HepG2 (cell line): ENCODE results near the gene TIMM17A. TPM values are rescaled to one million over a fixed set of nuclear protein-coding genes. Genes with fewer than 3 reads are reported as not detected.

Source experiments
- JUNB ChIP-seq: sonication (generic); formaldehyde crosslinking; IDR thresholded peaks from 2 replicates; pipeline ENCODE4 v1.8.0; 2022; ENCODE audit warnings: missing genetic modification reagents, mild to moderate bottlenecking, borderline replicate concordance
- PITX1 ChIP-seq: sonication (generic); formaldehyde crosslinking; IDR thresholded peaks from 2 replicates; pipeline ENCODE4 v1.5.1; 2020; ENCODE audit warnings: mild to moderate bottlenecking, missing genetic modification reagents
- RORA ChIP-seq: sonication (generic); formaldehyde crosslinking; IDR thresholded peaks from 2 replicates; pipeline ENCODE4 v1.5.0; 2020; ENCODE audit warnings: mild to moderate bottlenecking, missing genetic modification reagents, moderate library complexity
- SOX6 ChIP-seq, 2 experiments: fragments of 450-650 bp in 1 of 2; sonication (generic) in 1 of 2; formaldehyde crosslinking in 1 of 2; IDR thresholded peaks; 2 replicates each; pipeline versions ENCODE4 v1.4.0 to v1.6.1; 2017 to 2020; ENCODE audit warnings: antibody characterized with exemption in 1 of 2, mild to moderate bottlenecking in 1 of 2, missing genetic modification reagents in 1 of 2
- XRCC5 ChIP-seq: fragments of 200-400 bp; formaldehyde crosslinking; optimal IDR thresholded peaks from 2 replicates; pipeline ENCODE3; 2017; ENCODE audit warnings: mild to moderate bottlenecking, low read length
- ZMYM3 ChIP-seq: sonication (generic); formaldehyde crosslinking; IDR thresholded peaks from 2 replicates; pipeline ENCODE4 v1.5.1; 2020; ENCODE audit warnings: mild to moderate bottlenecking, missing genetic modification reagents
- ZNF776 ChIP-seq: sonication (generic); formaldehyde crosslinking; IDR thresholded peaks from 2 replicates; pipeline ENCODE4 v1.4.0; 2020; ENCODE audit warnings: mild to moderate bottlenecking, missing genetic modification reagents
- ZSCAN29 ChIP-seq: sonication (generic); formaldehyde crosslinking; conservative IDR thresholded peaks from 2 replicates; pipeline ENCODE4 v1.4.0; 2020; ENCODE audit warnings: mild to moderate bottlenecking, missing genetic modification reagents
- ZSCAN31 ChIP-seq: sonication (generic); formaldehyde crosslinking; IDR thresholded peaks from 2 replicates; pipeline ENCODE4 v1.5.0; 2020; ENCODE audit warnings: low read depth, mild to moderate bottlenecking, missing genetic modification reagents
- polyA plus RNA-seq, 8 experiments: library from polyadenylated mRNA; depleted of rRNA in 3 of 8; stranded (reverse) in 7 of 8; unstranded in 1 of 8; fragments of >200 nt; fragmentation: Illumina TruSeq in 4 of 8; extraction: Trizol in 4 of 8; gene quantifications; 2 replicates each; pipeline versions ENCODE4 v1.2.1 to v1.2.3, GENCODE V29; 2011 to 2016; ENCODE audit warnings: low read depth in 4 of 8, missing spikeins in 1 of 8, mixed read lengths in 1 of 8; ENCODE audit not compliant: insufficient read depth in 1 of 8
- total RNA-seq, 5 experiments: library from RNA; depleted of rRNA; stranded (reverse); fragments of >200 nt; fragmentation: Illumina TruSeq; extraction: Trizol; gene quantifications; 2 replicates each; pipeline ENCODE4 v1.2.3, GENCODE V29; 2016; ENCODE audit warnings: low read depth in 1 of 5
- TF ChIP-seq, protein P1 (sequence below): sonication (generic); formaldehyde crosslinking; IDR thresholded peaks from 2 replicates; pipeline ENCODE4 v1.9.0; 2021; ENCODE audit warnings: missing genetic modification reagents, borderline replicate concordance
- TF ChIP-seq, protein P2 (sequence below): sonication (generic); formaldehyde crosslinking; IDR thresholded peaks from 2 replicates; pipeline ENCODE4 v1.4.0; 2020; ENCODE audit warnings: mild to moderate bottlenecking, missing genetic modification reagents, borderline replicate concordance
- TF ChIP-seq, protein P3 (sequence below): sonication (generic); formaldehyde crosslinking; IDR thresholded peaks from 2 replicates; pipeline ENCODE4 v1.9.0; 2022; ENCODE audit warnings: low read depth, missing genetic modification reagents
- TF ChIP-seq, protein P4 (sequence below): IDR thresholded peaks from 2 replicates; pipeline ENCODE4 v1.6.1; 2016; ENCODE audit warnings: missing genetic modification reagents, missing compliant biosample characterization
- TF ChIP-seq, protein P5 (sequence below): sonication (generic); formaldehyde crosslinking; IDR thresholded peaks from 2 replicates; pipeline ENCODE4 v1.4.0; 2020; ENCODE audit warnings: missing genetic modification reagents, borderline replicate concordance

TIMM17A gene
- total and polyA plus RNA-seq, 2 of the 13 experiments (the other 11 are each of a cell fraction or from before 2014, with no cell fraction given), result 50.8 to 97.8 TPM

DNA sequence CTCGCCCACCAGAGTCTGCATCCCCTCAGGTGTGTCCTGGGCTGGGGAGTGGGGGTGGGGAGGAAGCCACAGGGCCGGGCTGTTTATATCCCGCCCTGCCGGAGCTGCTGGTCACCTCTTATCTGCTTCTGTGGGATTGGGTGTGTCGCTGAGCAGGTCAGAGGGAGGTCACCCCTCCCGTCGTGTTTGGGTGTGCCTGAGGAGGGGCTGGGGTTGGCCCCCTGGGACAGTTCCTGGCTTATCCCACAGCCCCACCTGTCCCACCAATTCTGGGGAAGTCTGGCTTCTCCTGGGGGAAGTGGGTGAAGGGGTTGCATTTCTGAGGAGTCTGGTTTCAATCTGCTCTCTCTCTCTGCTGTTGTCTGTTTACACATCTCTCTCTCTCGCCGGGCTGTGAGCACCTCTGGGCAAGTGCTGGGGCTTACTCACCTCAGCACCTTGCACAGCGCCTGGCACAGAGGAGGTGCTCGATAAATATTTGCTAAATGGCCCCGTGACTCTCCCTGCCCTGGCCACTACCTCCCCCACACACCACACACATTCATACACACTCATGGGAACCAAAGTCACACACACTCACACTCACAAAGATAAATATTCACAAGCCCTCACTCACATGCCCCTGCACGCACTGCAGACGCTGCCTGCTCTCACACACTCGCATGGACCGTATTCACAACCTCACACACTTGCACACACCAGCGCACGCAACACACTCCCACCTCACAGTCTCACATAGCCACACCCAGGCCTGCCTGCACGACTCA is 63.3 kb downstream of the TIMM17A start (continued):
- TF ChIP-seq, protein P1, sequence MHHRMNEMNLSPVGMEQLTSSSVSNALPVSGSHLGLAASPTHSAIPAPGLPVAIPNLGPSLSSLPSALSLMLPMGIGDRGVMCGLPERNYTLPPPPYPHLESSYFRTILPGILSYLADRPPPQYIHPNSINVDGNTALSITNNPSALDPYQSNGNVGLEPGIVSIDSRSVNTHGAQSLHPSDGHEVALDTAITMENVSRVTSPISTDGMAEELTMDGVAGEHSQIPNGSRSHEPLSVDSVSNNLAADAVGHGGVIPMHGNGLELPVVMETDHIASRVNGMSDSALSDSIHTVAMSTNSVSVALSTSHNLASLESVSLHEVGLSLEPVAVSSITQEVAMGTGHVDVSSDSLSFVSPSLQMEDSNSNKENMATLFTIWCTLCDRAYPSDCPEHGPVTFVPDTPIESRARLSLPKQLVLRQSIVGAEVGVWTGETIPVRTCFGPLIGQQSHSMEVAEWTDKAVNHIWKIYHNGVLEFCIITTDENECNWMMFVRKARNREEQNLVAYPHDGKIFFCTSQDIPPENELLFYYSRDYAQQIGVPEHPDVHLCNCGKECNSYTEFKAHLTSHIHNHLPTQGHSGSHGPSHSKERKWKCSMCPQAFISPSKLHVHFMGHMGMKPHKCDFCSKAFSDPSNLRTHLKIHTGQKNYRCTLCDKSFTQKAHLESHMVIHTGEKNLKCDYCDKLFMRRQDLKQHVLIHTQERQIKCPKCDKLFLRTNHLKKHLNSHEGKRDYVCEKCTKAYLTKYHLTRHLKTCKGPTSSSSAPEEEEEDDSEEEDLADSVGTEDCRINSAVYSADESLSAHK (CRISPR knock-in tag), result no peak
- TF ChIP-seq ZNF776 (CRISPR knock-in tag), result no peak
- TF ChIP-seq, protein P2, sequence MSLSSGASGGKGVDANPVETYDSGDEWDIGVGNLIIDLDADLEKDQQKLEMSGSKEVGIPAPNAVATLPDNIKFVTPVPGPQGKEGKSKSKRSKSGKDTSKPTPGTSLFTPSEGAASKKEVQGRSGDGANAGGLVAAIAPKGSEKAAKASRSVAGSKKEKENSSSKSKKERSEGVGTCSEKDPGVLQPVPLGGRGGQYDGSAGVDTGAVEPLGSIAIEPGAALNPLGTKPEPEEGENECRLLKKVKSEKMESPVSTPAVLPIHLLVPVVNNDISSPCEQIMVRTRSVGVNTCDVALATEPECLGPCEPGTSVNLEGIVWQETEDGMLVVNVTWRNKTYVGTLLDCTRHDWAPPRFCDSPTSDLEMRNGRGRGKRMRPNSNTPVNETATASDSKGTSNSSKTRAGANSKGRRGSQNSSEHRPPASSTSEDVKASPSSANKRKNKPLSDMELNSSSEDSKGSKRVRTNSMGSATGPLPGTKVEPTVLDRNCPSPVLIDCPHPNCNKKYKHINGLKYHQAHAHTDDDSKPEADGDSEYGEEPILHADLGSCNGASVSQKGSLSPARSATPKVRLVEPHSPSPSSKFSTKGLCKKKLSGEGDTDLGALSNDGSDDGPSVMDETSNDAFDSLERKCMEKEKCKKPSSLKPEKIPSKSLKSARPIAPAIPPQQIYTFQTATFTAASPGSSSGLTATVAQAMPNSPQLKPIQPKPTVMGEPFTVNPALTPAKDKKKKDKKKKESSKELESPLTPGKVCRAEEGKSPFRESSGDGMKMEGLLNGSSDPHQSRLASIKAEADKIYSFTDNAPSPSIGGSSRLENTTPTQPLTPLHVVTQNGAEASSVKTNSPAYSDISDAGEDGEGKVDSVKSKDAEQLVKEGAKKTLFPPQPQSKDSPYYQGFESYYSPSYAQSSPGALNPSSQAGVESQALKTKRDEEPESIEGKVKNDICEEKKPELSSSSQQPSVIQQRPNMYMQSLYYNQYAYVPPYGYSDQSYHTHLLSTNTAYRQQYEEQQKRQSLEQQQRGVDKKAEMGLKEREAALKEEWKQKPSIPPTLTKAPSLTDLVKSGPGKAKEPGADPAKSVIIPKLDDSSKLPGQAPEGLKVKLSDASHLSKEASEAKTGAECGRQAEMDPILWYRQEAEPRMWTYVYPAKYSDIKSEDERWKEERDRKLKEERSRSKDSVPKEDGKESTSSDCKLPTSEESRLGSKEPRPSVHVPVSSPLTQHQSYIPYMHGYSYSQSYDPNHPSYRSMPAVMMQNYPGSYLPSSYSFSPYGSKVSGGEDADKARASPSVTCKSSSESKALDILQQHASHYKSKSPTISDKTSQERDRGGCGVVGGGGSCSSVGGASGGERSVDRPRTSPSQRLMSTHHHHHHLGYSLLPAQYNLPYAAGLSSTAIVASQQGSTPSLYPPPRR (CRISPR knock-in tag), result peak; percentile 79
- TF ChIP-seq, protein P3, sequence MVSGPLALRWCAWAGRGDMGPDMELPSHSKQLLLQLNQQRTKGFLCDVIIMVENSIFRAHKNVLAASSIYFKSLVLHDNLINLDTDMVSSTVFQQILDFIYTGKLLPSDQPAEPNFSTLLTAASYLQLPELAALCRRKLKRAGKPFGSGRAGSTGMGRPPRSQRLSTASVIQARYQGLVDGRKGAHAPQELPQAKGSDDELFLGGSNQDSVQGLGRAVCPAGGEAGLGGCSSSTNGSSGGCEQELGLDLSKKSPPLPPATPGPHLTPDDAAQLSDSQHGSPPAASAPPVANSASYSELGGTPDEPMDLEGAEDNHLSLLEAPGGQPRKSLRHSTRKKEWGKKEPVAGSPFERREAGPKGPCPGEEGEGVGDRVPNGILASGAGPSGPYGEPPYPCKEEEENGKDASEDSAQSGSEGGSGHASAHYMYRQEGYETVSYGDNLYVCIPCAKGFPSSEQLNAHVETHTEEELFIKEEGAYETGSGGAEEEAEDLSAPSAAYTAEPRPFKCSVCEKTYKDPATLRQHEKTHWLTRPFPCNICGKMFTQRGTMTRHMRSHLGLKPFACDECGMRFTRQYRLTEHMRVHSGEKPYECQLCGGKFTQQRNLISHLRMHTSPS (CRISPR knock-in tag), result peak; percentile 97
- TF ChIP-seq, protein P4, sequence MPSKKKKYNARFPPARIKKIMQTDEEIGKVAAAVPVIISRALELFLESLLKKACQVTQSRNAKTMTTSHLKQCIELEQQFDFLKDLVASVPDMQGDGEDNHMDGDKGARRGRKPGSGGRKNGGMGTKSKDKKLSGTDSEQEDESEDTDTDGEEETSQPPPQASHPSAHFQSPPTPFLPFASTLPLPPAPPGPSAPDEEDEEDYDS, result peak; percentile 22; the same call in 1 of the 2 replicates
- TF ChIP-seq ZMYM3 (CRISPR knock-in tag), result 0 out of 2 replicates have a peak, but pooled peaks have one; percentile 57
- TF ChIP-seq ZSCAN29, result 0 out of 2 replicates have a peak, but pooled peaks have one; percentile 47
- TF ChIP-seq, protein P5, sequence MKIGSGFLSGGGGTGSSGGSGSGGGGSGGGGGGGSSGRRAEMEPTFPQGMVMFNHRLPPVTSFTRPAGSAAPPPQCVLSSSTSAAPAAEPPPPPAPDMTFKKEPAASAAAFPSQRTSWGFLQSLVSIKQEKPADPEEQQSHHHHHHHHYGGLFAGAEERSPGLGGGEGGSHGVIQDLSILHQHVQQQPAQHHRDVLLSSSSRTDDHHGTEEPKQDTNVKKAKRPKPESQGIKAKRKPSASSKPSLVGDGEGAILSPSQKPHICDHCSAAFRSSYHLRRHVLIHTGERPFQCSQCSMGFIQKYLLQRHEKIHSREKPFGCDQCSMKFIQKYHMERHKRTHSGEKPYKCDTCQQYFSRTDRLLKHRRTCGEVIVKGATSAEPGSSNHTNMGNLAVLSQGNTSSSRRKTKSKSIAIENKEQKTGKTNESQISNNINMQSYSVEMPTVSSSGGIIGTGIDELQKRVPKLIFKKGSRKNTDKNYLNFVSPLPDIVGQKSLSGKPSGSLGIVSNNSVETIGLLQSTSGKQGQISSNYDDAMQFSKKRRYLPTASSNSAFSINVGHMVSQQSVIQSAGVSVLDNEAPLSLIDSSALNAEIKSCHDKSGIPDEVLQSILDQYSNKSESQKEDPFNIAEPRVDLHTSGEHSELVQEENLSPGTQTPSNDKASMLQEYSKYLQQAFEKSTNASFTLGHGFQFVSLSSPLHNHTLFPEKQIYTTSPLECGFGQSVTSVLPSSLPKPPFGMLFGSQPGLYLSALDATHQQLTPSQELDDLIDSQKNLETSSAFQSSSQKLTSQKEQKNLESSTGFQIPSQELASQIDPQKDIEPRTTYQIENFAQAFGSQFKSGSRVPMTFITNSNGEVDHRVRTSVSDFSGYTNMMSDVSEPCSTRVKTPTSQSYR (CRISPR knock-in tag), result peak; percentile 82
- 0 out of 2 replicates have a peak, but pooled peaks have one; percentile 20 for TF ChIP-seq PITX1
- TF ChIP-seq JUNB (CRISPR knock-in tag), result peak; percentile 54; the same call in 1 of the 2 replicates
- no peak for TF ChIP-seq ZSCAN31
- TF ChIP-seq SOX6 (IDR thresholded peaks at IDR 0.05), result no peak
- peak; percentile 82; the same call in 1 of the 2 replicates for TF ChIP-seq SOX6 (CRISPR knock-in tag; IDR thresholded peaks at IDR 0.05)
- no peak for TF ChIP-seq RORA (CRISPR knock-in tag)
- peak; percentile 82 for TF ChIP-seq XRCC5
